DND-41 (cell line): ENCODE data around the gene TMEM184C.

Source experiments
- EZH2 ChIP-seq: IDR thresholded peaks from 3 replicates; pipeline ENCODE4 v1.6.1; 2012; ENCODE audit warnings: borderline replicate concordance, low read depth, mild to moderate bottlenecking, moderate library complexity, low read length, inconsistent platforms; ENCODE audit not compliant: severe bottlenecking
- TF ChIP-seq, protein P1 (sequence below): IDR thresholded peaks from 2 replicates; pipeline ENCODE4 v1.5.1; 2012; ENCODE audit warnings: borderline replicate concordance, low read length, moderate library complexity, mild to moderate bottlenecking; ENCODE audit not compliant: poor library complexity, severe bottlenecking; ENCODE audit errors: extremely low read depth

DNA sequence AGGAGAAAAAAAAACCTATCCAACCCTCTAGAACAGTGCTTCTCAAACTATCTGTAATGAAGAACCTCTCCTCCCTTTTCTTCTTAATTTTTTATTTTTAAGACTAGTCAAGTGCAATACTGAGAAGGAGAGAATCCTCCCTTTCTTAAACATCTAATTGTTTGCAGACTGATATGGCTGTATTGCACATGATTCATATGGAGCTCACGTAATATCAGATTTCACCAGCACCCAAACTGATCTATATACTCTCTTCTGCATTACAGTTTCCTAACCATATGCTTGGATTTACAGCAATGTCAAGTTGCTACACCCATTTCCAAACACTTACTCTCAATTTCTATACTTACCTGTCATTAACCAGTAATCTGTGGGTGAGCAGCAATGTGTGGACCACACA is 57.3 kb downstream of the TMEM184C start:
- TF ChIP-seq, protein P1, sequence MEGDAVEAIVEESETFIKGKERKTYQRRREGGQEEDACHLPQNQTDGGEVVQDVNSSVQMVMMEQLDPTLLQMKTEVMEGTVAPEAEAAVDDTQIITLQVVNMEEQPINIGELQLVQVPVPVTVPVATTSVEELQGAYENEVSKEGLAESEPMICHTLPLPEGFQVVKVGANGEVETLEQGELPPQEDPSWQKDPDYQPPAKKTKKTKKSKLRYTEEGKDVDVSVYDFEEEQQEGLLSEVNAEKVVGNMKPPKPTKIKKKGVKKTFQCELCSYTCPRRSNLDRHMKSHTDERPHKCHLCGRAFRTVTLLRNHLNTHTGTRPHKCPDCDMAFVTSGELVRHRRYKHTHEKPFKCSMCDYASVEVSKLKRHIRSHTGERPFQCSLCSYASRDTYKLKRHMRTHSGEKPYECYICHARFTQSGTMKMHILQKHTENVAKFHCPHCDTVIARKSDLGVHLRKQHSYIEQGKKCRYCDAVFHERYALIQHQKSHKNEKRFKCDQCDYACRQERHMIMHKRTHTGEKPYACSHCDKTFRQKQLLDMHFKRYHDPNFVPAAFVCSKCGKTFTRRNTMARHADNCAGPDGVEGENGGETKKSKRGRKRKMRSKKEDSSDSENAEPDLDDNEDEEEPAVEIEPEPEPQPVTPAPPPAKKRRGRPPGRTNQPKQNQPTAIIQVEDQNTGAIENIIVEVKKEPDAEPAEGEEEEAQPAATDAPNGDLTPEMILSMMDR: no peak
- TF ChIP-seq EZH2: no peak
